ENCODE results near the gene LSP1. TPM values are rescaled to one million over a fixed set of nuclear protein-coding genes. Genes with fewer than 3 reads are reported as not detected.
"Not testable (repeated sequence)": the region's sequence is repeated elsewhere in the genome, so short reads cannot be mapped to it uniquely, and the experiment has no call there.

Gene LSP1
- total RNA-seq, 1 donor from 2014 or later = not detected

GRCh38 chr11:1866226-1866625 lies 13.3 kb downstream of the LSP1 start:
- no peak for DNase-seq

- DNase-seq = no peak
Measured at GRCh38 chr11:1866776-1867175, 13.9 kb downstream of the LSP1 start.

GRCh38 chr11:1867381-1867780 lies 14.5 kb downstream of the LSP1 start:
- no peak for DNase-seq

- DNase-seq = no peak
Measured at GRCh38 chr11:1868056-1868635, 15.3 kb downstream of the LSP1 start.

- DNase-seq = no peak
Measured at GRCh38 chr11:1868636-1869291, 15.9 kb downstream of the LSP1 start.

- DNase-seq = no peak
Measured at GRCh38 chr11:1869427-1870325, 16.8 kb downstream of the LSP1 start.

- DNase-seq = no peak
Measured at GRCh38 chr11:1870326-1870696, 17.4 kb downstream of the LSP1 start.

- DNase-seq = no peak
Measured at GRCh38 chr11:1870721-1871466, 18.0 kb downstream of the LSP1 start.

- DNase-seq = no peak
Measured at GRCh38 chr11:1871531-1871930, 18.6 kb downstream of the LSP1 start.

- no peak for DNase-seq
Measured at GRCh38 chr11:1872267-1872985, 19.5 kb downstream of the LSP1 start.

GRCh38 chr11:1873048-1873812 lies 20.3 kb downstream of the LSP1 start:
- no peak for DNase-seq

GRCh38 chr11:1873813-1874150 lies 20.9 kb downstream of the LSP1 start:
- not testable (repeated sequence) for DNase-seq

- not testable (repeated sequence) for DNase-seq
Measured at GRCh38 chr11:1874441-1875092, 21.7 kb downstream of the LSP1 start.

GRCh38 chr11:1875093-1875850 lies 22.4 kb downstream of the LSP1 start:
- no peak for DNase-seq

- DNase-seq = not testable (repeated sequence)
Measured at GRCh38 chr11:1875851-1876301, 23.0 kb downstream of the LSP1 start.

GRCh38 chr11:1876361-1877063 lies 23.6 kb downstream of the LSP1 start:
- DNase-seq = peak; percentile 67

- DNase-seq = no peak
Measured at GRCh38 chr11:1877211-1878136, 24.6 kb downstream of the LSP1 start.
